GM19467 (cell line): ENCODE results near the gene CRAMP1.

ENCODE experiments used
- ATAC-seq: cut with Tn5 transposase; IDR thresholded peaks from one replicate; pipeline ENCODE4 v1.9.1; 2021; ENCODE audit warnings: mild to moderate bottlenecking, moderate library complexity; ENCODE audit not compliant: unreplicated experiment

CRAMP1 gene

DNA sequence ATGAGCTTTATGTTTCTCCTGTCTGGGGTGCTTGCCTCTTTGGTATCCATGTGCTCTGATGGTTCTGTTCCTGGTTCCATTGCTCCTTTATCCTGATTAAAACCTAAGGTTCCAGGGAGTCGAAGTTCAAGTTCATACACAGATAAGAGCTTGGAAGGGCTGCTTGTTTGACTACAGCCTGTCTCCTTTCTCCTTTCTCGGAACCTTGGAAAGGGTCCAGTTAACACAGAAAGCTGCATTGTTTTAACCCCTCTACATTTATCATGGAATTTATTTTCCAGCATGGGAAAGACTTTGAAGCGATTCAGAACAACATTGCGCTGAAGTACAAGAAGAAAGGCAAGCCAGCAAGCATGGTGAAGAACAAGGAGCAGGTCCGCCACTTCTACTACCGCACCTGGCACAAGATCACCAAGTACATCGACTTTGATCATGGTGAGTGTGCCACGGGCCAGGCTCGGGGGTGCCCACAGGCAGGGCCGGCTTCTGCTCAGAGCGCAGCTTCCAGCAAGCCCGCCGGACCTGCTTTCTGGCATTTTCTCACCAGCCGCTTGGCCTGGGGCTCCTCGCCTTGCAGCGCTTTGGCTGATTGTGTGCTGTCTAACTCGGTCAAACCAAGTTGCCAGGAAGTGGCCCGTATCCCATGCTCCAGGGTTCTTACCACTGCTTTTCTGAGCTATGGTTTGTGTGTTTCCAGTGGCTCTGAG, 19.9 kb downstream of the CRAMP1 start:
- no peak for ATAC-seq

DNA sequence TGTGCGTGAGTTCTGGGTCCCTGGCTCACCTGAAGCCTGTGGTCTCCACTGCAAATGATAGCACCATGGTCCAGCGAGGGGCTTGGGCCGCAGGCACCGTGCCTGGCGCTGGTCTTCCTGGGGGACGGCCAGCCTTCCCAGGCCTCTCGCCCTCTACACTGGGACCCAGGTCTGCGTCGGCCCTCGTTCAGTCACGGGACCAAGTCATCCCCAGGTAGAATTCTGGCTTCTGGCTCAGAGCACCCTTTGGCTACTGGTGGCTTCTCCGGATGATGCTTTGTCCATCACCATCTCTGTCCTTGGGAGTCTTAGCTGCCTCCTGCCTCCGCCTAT, 20.4 kb downstream of the CRAMP1 start:
- no peak for ATAC-seq

DNA sequence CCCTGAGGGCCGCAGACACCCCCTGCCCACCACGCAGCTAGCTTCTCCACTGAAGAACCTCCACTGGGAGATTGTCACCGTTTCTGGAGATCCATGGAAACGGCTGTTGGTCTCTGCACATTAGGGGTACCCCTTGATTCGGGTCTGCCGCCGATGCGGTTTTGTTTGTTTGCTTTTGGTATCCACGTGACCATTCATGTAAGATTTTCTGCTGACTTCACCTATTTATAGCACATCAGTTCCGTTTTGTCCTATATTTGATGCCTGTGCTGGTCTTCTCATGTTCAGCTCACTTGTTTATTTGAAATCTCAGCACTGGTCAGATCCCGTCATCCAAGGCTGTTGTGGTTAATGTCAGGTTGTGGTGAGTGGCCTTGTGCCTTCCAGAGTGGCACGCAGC, 21.1 kb downstream of the CRAMP1 start:
- no peak for ATAC-seq

DNA sequence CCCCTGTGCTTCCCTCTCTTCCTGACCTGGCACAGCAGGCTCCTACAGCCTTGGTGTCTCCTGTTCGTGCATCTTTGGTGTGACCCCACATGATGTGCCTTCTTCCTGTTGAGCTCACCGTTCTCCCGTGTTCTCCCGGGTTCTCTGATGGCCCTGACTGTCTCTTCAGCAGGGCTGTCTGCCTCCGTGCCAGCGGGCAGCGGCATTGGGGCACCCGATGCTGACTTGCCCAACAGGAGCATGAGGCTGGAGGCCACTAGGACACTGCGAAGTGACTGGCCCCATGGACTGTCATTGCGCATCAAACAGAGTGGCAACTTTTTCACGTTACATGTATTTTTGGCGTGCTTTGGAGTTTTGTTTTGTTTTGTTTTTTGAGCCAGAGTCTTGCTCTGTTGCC, 22.4 kb downstream of the CRAMP1 start:
- no peak for ATAC-seq

DNA sequence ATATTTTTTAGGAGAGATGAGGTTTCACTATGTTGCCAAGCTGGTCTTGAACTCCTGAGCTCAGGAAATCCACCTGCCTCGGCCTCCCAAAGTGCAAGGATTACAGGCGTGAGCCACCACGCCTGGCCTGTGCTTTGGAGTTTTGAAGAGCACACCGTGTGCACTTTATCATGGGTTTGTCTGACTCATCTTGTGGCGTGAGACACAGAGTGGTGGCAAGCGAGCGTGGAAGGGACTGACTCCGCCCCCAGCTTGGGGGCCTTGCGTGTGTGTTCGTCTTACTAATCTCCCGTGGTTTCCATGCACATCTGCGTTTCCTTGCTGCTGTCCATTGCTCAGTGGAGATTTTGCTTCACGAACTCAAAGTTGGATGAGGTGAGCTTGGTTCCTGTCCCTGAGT, 22.9 kb downstream of the CRAMP1 start:
- ATAC-seq: no peak

DNA sequence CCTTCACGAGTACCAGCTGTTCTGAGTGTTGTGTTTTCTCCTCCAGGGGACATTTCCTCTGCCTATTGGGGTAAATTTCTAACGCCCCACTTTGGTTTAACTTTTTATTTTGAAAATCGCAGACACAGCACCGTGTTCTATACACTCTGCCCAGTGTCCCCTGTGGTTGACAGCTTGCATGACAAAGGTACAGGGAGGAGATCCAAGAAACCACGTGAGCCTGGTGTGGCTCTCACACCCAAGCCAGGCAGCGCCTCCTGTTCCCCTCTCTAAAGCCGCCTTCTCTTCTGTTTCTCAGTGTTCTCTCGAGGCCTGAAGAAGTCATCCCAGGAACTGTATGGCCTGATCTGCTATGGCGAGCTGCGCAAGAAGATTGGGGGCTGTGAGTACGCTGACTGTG, 25.4 kb downstream of the CRAMP1 start:
- no peak for ATAC-seq

DNA sequence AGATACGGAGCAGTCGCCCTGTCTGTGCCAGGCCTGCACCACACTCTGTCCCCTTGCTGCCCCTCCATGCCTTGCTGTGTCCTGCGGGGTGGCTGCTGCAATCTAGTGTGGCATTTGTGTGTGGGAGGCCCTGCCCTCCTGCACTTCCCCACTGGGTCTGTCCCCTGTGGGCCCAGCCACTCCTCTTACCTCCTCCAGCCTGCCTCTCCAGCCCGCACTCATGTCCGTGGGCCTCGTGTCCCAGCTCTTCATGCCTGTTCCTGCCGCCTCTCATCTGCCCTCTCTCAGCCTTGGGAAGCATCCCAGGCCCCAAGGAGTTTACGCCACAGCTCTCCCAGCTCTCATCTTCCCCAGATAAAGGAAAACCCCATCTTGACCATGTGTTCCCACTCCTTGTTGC, 26.6 kb downstream of the CRAMP1 start:
- ATAC-seq: no peak

DNA sequence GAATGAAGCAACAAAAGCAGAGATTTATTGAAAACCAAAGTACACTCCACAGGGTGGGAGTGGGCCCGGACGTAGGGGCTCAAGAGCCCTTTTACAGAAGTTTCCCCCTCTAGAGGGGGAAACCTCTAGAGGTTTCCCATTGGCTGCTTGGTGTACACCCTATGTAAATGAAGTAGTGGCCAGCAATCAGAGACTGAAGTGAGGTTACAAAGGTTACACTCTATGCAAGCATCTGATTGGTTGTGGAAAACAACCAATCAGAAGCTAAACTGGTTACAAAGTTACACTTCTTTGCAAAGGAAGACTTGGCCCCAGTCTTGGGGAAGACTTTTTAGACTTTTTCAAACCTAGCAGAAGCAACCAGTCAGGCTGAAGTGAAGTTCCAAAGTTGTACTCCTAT, 27.1 kb downstream of the CRAMP1 start:
- ATAC-seq: no peak

DNA sequence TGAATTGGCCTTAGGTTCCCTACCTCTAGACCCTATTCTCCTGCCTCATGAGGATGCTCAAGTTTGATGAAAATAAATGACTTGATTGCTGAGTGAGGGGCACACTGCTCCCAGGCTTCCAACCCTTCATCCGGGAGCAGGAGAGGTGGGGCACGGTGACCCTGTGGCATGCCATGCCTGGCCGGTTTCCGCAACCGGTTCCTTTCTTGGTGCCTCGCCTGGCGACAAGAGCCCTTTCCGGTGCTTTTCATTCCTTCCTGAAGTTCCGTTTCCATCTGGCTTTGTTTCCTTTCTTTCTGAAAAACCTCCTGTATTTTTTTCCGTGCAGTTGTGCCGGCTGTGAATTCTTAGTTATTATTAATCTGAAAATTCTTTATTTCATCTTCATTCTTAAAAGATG, 27.7 kb downstream of the CRAMP1 start:
- ATAC-seq: no peak

DNA sequence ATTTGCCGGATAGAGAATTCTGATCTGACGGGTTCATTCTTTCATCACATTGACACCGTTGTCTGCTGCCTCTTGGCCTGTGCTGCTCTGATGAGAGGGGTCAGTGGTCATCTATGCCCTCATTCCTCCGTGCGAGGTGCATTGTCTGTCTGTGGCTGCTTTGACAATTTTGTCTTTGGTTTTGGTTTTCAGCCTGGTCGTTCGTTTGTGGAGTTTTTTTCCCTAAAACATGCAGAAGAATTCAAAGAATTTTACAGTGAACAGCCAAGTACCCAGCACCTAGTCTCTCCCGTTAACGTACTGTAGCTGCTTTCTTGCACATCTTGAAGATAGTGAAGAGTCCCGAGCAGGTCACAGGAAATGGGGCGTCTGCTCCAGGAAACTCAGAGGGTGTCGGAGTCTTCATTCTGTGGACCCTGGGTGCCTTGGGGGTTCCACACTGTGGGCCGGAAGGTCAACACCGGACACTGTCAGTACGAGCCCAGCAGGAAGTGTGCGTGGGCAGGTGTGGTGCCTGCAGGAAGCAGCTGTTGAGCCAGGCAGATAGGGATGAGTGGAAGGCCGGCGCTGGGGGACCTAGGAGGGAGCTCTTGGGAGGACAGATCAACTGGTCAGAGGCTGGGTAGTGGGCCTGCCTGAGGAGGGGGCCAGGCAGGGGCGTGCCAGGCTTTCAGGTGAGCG, 28.2 kb downstream of the CRAMP1 start:
- ATAC-seq: no peak

DNA sequence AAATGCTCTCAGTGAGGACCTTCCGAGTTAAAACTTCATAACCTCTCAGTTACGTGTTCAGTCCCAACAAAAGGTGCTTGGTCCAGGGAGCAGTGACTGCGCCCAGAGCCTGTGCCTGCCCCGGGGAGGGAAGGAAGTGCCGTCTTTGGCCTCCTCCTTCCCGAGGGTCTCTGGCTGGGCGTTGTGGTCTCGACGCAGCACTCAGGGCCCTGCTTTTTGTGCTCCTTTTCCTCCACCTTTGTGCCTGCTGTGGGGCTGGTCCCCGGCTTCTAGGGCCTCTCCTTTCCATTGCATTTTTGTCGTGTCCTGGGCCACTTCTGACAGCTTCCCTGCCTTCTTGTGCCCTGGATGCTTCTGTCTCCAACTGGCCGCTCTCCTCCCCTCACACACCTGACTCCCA, 29.1 kb downstream of the CRAMP1 start:
- ATAC-seq: no peak

DNA sequence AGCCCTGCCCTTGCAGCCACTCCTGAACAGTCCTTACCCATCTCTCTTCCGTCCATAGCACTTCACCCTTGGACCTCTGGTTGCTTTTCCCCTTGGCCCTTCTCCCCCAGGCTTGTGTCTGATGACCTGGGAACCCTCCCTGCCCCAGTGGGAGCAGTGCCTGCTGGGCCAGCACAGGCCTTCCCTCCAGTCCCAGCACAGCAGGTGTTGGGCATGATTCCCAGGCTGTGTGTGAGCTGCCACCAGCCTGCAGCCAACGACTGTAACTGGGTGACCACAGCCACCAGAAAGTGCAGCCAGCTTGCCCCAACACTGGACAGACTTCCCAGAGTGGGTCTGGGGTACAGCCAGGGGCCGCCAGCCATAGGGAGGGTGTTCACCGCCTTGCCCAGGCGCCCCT, 30.0 kb downstream of the CRAMP1 start:
- no peak for ATAC-seq

DNA sequence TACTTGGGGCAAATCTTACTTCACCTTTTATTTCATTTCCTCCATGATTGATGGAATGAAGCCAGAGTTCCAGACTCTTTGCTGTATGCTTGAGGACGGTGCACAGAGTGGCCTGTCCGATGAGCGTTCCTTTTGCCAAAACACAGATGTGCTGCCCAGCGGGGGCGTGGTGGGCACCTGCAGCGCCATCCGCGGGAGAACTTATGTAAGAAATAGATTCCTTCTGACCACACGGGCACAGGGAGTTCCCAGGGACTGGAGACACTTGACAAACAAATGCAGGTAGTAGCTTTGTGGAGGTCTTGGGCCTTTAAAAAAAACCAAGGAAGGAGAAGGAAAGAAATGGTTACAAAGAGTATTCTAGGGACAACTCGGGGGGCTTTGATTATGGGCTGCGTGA, 30.6 kb downstream of the CRAMP1 start:
- ATAC-seq: no peak

DNA sequence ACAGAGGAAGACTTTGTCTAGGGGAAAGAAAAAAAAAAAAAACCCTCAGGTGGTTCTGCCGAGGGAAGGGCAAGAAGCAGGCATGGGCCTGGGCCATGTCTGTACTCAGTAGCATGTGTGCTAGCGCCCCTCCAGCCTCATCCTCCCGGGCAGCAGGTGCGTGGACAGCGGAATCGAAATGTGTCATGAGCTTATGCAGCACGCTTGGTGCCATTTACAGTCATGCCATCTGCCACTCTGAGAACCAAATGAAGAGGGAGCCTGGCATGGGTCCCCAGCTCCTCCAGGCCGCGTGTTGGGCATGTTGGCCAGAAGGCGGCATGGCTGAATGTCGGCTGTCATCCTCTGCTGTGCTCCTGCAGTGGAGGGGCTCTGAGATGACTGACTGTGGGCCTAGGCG, 31.4 kb downstream of the CRAMP1 start:
- ATAC-seq: no peak

DNA sequence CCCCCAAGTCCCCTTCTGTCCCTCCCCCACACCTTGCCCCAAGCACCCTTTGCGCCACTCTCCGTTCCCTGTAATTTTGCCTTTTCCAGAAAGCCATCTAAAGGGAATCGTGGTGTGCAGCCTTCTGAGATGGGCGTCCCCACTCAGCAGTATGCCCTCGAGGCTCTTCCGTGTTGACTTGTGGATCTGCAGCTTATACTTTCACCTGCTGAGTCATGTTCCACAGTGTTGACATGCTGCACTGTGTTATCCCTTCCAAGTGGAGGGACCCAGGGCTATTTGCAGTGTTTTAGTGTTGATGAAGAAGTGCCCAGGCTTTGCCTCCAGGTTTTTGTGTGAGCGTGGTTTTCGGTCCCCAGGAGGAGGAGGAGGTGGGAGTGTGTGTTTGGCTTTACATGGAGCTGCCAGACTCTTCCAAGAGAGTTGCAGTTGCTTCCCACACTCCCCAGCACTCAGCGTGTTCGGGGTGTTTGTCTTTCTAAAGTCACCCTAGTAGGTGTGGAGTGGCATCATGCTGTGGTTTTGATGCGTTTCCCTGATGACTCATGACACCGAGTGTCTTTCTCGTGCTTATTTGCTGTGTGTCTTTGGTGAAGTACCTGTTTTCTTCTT, 33.9 kb downstream of the CRAMP1 start:
- no peak for ATAC-seq

DNA sequence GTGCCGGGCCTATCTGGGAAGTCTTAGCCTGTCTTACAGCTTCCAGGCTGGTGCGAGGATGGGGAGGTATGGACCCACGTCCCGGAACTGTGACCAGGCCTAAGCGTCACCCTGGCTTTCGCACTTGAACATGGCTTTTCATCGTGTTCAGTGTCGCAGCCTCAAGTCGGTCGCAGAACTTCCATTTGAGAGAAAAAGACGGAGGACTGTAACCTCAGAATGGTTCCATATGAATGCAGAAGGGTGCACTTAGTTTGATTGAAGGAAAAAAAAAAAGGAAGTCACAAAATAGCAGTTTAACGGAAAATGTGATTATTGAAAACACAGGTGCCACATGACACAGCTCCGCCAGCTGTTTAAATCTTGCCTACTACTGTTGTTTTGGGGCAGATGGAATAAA, 35.7 kb downstream of the CRAMP1 start:
- no peak for ATAC-seq

DNA sequence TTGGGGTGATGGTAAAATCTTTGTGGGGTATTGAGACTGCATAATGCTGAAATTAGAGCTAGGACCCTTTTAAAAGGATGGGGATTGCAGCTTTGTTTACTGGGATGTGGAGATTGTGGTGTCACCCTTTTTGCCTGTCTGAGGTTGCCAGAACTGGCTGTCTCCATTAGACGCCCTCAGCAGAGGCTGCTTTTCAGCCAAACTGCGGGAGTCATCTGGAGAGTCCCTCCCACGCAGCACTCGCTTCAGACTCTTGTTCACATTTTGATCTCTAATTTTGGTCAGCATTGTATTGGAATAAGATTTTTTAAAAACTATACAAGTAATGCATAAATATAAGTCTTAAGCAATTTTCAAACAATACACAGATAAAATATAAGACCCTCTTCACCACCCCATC, 38.0 kb downstream of the CRAMP1 start:
- no peak for ATAC-seq

DNA sequence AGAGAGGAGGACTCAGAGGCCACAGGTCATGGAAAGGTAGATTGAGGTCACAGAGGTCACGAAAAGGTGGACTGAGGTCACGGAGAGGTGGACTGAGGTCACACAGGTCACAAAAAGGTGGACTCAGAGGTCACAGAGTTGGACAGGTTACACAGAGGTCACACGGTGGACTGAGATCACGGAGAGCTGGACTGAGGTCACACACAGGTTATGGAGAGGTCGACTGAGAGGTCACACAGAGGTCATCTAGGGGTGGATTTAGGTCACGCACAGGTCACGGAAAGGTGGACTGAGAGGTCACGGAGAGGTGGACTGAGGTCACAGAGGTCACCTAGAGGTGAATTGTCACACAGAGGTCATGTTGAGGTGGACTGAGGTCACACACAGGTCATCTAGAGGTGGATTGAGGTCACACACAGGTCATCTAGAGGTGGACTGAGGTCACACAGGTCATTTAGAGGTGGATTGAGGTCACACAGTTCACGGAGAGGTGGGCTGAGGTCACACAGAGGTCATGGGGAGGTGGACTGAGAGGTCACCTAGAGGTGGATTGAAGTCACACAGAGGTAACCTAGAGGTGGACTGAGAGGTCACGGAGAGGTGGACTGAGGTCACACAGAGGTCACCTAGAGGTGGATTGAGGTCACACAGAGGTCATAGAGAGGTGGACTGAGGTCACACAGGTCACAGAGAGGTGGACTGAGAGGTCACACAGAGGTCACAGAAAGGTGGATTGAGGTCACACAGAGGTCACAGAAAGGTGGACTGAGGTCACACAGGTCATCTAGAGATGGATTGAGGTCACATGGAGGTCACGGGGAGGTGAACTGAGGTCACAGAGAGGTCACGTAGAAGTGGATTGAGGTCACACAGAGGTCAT, 39.2 kb downstream of the CRAMP1 start:
- ATAC-seq: no peak

DNA sequence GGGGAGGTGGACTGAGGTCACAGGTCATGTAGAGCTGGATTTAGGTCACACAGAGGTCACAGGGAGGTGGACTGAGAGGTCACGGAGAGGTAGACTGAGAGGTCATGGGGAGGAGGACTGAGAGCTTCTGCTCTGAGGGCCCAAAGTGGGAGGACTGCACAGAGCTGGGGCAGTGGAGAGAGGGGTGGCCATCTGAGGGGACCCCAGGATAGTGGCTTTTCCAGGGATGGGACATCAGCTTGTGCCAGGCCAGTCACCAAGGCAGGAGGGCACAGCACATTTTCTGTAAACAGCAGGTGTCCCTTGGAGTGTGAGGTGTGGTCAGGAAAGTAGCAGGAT, 39.8 kb downstream of the CRAMP1 start:
- no peak for ATAC-seq

DNA sequence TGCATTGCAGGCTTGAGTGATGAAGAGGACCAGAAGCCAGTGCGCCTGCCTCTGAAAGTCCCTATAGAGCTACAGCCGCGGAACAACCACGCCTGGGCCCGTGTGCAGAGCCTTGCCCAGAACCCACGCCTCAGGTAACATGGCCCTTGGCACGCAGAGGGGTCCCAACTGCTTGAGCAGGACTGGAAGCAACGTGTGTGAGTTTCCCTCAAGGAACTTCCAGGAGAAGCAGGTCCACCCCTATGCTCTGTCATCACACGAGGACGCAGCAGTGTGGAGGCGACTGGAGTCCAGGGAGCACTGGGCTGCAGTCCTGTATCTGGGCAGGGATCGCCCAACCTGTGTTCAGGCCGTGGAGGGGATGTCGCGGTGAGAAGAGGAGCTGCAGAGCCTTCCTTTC, 40.9 kb downstream of the CRAMP1 start:
- no peak for ATAC-seq

DNA sequence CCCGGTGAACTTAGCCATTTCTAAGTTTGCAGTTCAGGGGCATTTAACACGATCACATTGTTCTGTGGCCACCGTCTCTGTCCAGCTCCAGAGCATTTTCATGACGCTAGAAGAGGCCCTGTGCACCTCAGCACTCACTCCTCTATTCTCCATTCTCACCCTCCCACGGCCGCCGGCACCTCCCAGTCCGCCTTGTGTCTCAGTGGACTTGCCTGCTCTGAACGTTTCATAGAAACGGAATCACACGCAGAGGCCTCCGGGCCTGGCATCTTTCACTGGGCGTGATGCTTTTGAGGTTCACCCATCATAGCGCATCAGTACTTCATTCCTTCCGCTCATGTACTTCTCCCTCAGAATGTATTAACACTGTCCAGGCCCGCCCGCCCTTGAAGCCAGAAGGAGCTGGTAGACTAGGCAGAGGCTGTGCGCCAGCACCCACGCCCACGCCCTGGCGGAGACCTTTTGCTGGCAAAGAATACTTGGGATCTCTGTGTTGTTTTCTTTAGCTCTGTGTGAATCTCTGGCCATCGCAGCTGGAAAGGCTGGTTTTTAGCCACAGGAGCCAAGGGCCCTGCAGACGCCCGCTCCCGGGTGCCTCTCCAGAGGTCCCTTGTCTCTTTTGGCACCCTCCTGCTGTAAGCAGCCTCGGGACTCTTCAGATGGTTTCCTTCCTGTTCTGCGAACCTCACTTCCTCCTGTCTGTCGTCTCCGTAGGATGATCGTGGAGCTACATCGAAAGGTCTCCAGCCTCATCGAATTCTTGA, 42.5 kb downstream of the CRAMP1 start:
- no peak for ATAC-seq
